Mucosa of descending colon (tissue), 3 donors: ENCODE data around the gene TMEM79. TPM values are rescaled to one million over a fixed set of nuclear protein-coding genes. Genes with fewer than 3 reads are reported as not detected.

ENCODE experiments used
- ATAC-seq: fragments of 200-7000 bp; cut with Tn5 transposase; one replicate; pipeline ENCODE4 v1.9.1; 2020; ENCODE audit warnings: mild to moderate bottlenecking, moderate library complexity
- DNase-seq, 3 donors: peaks; one replicate each; pipeline ENCODE4 v3.0.0-alpha.2; 2020
- H3K36me3 ChIP-seq: fragments of 200-600 bp; one replicate; pipeline ENCODE4 v1.8.0; 2021; ENCODE audit warnings: low read depth, mild to moderate bottlenecking
- H3K4me1 ChIP-seq: fragments of 200-600 bp; one replicate; pipeline ENCODE4 v1.8.0; 2021; ENCODE audit warnings: low read depth, mild to moderate bottlenecking
- H3K4me3 ChIP-seq: fragments of 200-600 bp; one replicate; pipeline ENCODE4 v1.8.0; 2021; ENCODE audit warnings: mild to moderate bottlenecking
- H3K9me3 ChIP-seq: fragments of 200-600 bp; one replicate; pipeline ENCODE4 v1.8.0; 2021; ENCODE audit warnings: mild to moderate bottlenecking
- intact Hi-C, 2 donors: fragments of 100-400 bp; cut with DNase I in 1 of 2; cut with micrococcal nuclease in 1 of 2; formaldehyde crosslinking; loops; one replicate each; pipeline versions ENCODE4 v1.11.0 to v1.11.1; 2022; cut with DNase I, micrococcal nuclease
- total RNA-seq, 3 donors: library from RNA; stranded (reverse); fragmentation: NEBNext Ultra II Directional in 2 of 3; extraction: Animal tissue kit (Norgen Biotek cat#: 25700) in 2 of 3; gene quantifications; one replicate each; pipeline versions ENCODE4 v1.2.1 to v1.2.4, GENCODE V29; 2021 to 2023
- TF ChIP-seq, protein P1 (sequence below): fragments of 200-600 bp; IDR thresholded peaks from one replicate; pipeline ENCODE4 v1.8.0; 2022; ENCODE audit warnings: antibody characterized with exemption, mild to moderate bottlenecking
- donor health status: DM: no; HTN: no; CAD: no; lungs with moderate emphysema.
- donor health status: DM: no; HTN: no; CAD: no.
- donor health status: DM: no; HTN: yes; CAD: no.

Gene TMEM79
- total RNA-seq, 3 donors from 2014 or later, result 3.9 to 6.0 (median 4.1) TPM

DNA sequence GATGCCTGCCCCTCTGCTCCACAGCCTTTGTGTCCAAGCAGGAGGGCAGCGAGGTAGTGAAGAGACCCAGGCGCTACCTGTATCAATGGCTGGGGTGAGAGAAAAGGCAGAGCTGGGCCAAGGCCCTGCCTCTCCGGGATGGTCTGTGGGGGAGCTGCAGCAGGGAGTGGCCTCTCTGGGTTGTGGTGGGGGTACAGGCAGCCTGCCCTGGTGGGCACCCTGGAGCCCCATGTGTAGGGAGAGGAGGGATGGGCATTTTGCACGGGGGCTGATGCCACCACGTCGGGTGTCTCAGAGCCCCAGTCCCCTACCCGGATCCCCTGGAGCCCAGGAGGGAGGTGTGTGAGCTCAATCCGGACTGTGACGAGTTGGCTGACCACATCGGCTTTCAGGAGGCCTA is 41.4 kb upstream of the TMEM79 start:
- TF ChIP-seq, protein P1, sequence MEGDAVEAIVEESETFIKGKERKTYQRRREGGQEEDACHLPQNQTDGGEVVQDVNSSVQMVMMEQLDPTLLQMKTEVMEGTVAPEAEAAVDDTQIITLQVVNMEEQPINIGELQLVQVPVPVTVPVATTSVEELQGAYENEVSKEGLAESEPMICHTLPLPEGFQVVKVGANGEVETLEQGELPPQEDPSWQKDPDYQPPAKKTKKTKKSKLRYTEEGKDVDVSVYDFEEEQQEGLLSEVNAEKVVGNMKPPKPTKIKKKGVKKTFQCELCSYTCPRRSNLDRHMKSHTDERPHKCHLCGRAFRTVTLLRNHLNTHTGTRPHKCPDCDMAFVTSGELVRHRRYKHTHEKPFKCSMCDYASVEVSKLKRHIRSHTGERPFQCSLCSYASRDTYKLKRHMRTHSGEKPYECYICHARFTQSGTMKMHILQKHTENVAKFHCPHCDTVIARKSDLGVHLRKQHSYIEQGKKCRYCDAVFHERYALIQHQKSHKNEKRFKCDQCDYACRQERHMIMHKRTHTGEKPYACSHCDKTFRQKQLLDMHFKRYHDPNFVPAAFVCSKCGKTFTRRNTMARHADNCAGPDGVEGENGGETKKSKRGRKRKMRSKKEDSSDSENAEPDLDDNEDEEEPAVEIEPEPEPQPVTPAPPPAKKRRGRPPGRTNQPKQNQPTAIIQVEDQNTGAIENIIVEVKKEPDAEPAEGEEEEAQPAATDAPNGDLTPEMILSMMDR, result no peak
- Histone ChIP-seq H3K36me3 (no peaks in the 10 kb centered on the region), H3K9me3 (no peaks in the 10 kb centered on the region), H3K4me1 (peaks cover 16% of the 10 kb centered on the region), H3K4me3 (no peak overlapping the region)
- intact Hi-C loops, result no loop called here
- DNase-seq, result no peak
- ATAC-seq, result no peak

DNA sequence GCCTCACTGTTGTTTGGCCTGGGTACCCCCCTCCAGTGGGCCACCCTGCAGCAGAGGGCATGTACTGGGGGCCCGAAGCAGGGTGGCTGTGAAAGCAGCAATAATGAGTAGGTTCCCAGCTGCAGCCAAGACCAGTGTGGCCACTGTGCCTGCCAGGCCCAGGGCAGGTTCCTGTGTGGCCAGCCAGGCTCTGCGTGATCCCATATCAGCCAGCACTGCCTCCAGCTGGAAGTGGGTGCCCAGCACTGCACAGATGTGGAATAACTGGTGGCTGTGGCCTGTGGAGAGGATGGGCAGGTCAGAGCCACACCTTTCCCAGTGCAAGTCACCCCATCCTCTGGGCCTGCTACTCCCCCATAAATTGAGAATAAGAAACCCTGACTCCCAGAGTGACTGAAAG is 40.0 kb upstream of the TMEM79 start:
- DNase-seq (no peak), ATAC-seq (no peak)
- no peak overlapping the region for H3K4me3 ChIP-seq
- no peaks in the 10 kb centered on the region for H3K36me3 ChIP-seq
- H3K4me1 ChIP-seq, result peaks cover 16% of the 10 kb centered on the region
- TF ChIP-seq, protein P1, result no peak
- H3K9me3 ChIP-seq, result no peaks in the 10 kb centered on the region
- intact Hi-C loops, result no loop called here

- DNase-seq (no peak), ATAC-seq (no peak)
- no peaks in the 10 kb centered on the region for H3K9me3 ChIP-seq
- H3K4me1 ChIP-seq, result peaks cover 16% of the 10 kb centered on the region
- intact Hi-C loops, result no loop called here
- no peak overlapping the region for H3K4me3 ChIP-seq
- TF ChIP-seq, protein P1, result no peak
- no peaks in the 10 kb centered on the region for H3K36me3 ChIP-seq
Observed at GRCh38 chr1:156244712-156245111, 39.4 kb upstream of the TMEM79 start.

DNA sequence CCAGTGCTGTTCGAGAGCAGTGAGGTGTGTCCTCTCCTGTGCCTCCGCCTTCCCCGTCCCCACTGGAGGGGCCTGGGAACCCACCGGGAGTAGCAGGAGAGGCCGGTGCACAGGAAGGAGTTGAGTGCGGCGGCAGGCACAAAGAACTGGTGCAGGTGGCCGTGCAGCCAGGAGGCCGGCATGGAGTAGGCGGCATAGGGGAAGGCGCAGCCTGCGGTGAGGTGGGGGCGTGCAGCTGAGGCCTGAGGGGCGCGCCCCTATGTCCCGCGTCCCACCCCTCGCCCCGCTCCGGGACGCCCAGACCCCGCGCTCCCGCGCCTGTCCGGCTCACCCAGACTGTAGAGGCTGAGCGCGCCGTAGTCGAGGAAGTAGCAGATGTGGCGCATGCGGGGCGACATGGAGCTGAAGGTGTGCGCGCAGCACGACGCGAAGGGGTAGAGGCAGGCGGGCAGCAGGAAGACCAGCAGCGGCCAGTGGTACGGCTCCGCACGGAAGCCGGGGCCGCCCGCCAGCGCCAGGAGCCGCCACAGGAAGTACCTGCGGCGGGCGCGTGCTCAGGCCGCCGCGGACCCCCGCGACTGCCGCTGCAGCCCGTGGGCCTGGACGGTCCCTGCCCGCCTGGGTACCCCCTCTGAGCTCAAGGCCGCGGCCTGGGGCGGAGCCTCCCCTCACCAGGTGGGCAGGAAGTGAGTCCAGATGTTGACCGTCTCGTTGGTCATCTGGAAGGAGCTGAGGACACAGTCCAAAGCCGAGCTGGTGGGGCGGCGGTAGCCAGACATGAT is 38.5 kb upstream of the TMEM79 start:
- TF ChIP-seq, protein P1, result no peak
- no peaks in the 10 kb centered on the region for H3K36me3 ChIP-seq
- no peak overlapping the region for H3K4me3 ChIP-seq
- no peaks in the 10 kb centered on the region for H3K9me3 ChIP-seq
- DNase-seq (peak in 2 of 3 donors; percentile 38 to 53), ATAC-seq (peak; percentile 53)
- H3K4me1 ChIP-seq, result peaks cover 16% of the 10 kb centered on the region
- intact Hi-C loops, result no loop called here

GRCh38 chr1:156246241-156246780 is 37.8 kb upstream of the TMEM79 start:
- H3K36me3 ChIP-seq, result no peaks in the 10 kb centered on the region

More at GRCh38 chr1:156246241-156246780, 37.8 kb upstream of the TMEM79 start:
- ATAC-seq (no peak), DNase-seq (no peak)
- H3K4me3 ChIP-seq, result no peak overlapping the region
- TF ChIP-seq, protein P1, result no peak
- no peaks in the 10 kb centered on the region for H3K9me3 ChIP-seq
- intact Hi-C loops, result no loop called here
- H3K4me1 ChIP-seq, result peaks cover 16% of the 10 kb centered on the region
